GM18951 (cell line): ENCODE results near the gene PPP1R12B.

Experiments used
- POLR2A ChIP-seq: IDR thresholded peaks from 4 replicates; pipeline ENCODE4 v1.6.1; 2011; ENCODE audit warnings: mild to moderate bottlenecking; ENCODE audit not compliant: insufficient read length, insufficient read depth; ENCODE audit errors: extremely low read depth
- in situ Hi-C: fragments of 300-500 bp; cut with MboI; formaldehyde crosslinking; loops from one replicate; pipeline ENCODE4 v1.12.0; 2022; ENCODE audit warnings: low sequenced_read_pairs, mixed read lengths, inconsistent platforms; ENCODE audit not compliant: unreplicated experiment

Gene PPP1R12B, protein sequence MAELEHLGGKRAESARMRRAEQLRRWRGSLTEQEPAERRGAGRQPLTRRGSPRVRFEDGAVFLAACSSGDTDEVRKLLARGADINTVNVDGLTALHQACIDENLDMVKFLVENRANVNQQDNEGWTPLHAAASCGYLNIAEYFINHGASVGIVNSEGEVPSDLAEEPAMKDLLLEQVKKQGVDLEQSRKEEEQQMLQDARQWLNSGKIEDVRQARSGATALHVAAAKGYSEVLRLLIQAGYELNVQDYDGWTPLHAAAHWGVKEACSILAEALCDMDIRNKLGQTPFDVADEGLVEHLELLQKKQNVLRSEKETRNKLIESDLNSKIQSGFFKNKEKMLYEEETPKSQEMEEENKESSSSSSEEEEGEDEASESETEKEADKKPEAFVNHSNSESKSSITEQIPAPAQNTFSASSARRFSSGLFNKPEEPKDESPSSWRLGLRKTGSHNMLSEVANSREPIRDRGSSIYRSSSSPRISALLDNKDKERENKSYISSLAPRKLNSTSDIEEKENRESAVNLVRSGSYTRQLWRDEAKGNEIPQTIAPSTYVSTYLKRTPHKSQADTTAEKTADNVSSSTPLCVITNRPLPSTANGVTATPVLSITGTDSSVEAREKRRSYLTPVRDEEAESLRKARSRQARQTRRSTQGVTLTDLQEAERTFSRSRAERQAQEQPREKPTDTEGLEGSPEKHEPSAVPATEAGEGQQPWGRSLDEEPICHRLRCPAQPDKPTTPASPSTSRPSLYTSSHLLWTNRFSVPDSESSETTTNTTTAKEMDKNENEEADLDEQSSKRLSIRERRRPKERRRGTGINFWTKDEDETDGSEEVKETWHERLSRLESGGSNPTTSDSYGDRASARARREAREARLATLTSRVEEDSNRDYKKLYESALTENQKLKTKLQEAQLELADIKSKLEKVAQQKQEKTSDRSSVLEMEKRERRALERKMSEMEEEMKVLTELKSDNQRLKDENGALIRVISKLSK

DNA sequence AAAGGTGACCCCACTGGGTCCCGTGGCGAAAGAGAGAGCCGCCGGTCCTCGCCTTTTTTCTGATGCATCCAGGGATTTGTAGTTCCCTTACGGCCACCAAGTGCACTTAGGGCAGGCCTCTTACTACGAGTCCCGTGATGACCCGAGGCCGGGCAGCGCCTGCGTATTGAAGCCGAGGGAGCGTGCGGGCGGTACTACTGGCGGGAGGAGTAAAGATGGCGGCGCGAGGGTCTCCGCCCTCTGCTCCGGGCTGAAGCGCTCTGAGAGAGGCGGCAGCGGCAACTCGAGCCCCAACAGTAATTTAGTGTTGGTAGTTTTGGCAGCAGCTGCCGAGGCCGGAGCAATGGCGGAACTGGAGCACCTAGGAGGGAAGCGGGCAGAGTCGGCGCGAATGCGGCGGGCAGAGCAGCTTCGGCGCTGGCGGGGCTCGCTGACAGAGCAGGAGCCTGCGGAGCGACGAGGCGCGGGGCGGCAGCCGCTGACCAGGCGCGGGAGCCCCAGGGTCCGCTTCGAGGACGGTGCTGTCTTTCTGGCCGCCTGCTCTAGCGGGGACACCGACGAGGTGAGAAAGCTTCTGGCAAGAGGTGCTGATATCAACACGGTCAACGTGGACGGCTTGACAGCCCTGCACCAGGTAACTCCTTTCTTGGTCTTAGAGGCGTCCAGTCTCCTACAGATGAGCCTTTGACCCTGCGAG, at the start of gene PPP1R12B:
TSS of gene PPP1R12B (plus strand) at position 191 of the 697 bp plus-strand sequence. CDS start at position 344, 153 bp downstream.
- peak; percentile 73 for TF ChIP-seq POLR2A
- in situ Hi-C loops = no loop called here

- TF ChIP-seq POLR2A = no peak
Measured at GRCh38 chr1:202302166-202302565, 46.3 kb upstream of the PPP1R12B start.

DNA sequence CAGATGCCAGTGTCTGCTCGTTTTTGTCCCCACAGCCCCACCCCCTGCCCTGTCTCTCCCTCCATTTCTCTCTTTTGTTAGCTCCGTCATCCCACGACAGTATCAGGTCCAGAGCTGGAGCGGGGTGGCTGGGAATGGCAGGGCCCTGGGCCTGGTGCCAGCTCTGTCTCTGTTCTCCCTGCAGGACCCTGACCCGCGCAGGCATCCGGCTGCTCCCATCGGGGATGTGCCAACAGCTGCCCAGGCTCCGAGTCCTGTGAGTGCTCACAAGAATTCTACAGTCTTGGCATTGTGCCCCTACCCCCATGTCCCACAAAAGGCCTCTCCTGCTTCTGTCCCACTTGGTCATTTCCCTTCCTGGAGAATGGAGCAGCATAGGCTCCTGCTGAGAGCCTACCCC, 44.1 kb upstream of the PPP1R12B start:
- TF ChIP-seq POLR2A = no peak
- in situ Hi-C loops = no loop called here

More at GRCh38 chr1:202302166-202302565, 46.3 kb upstream of the PPP1R12B start:
- in situ Hi-C loops = no loop called here

GRCh38 chr1:202305168-202305567, 43.3 kb upstream of the PPP1R12B start:
- TF ChIP-seq POLR2A = no peak
- in situ Hi-C loops = no loop called here

DNA sequence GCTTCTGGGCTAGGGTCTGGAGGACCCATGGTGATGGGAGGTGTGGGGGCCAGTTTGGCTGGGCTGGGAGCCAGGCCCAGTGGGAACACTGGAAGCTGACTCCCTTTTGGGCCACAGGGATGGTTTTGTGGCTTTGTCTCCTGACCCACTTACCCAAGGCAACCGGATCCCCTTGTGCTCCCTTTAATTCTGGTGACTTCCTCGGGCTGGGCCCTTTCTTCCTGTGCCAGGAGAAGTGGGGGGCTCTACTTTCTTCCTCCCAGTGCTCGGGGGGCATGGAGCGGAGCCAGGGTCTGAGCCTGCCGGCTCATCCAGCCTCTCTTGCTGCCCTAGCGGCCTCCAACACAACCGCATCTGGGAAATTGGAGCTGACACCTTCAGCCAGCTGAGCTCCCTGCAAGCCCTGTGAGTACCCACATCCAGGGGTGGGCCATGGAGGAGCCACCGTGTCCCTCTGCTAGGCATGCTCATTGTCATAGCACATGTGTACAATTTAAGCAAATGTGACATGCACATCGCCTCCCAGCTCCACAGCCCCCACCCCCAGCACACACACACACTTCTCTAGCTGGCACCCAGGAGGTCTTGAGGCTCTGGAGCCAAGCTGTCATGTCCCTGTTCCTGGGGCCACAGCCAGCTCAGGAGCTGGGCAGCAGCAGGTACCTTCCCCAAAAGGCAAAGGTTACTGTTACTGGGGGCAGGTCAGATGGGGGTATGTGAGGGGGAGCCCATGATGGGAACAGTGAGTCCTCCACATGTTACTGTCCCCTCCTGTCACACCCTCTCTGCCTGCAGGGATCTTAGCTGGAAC, 41.8 kb upstream of the PPP1R12B start:
- in situ Hi-C loops = no loop called here
- TF ChIP-seq POLR2A = no peak

DNA sequence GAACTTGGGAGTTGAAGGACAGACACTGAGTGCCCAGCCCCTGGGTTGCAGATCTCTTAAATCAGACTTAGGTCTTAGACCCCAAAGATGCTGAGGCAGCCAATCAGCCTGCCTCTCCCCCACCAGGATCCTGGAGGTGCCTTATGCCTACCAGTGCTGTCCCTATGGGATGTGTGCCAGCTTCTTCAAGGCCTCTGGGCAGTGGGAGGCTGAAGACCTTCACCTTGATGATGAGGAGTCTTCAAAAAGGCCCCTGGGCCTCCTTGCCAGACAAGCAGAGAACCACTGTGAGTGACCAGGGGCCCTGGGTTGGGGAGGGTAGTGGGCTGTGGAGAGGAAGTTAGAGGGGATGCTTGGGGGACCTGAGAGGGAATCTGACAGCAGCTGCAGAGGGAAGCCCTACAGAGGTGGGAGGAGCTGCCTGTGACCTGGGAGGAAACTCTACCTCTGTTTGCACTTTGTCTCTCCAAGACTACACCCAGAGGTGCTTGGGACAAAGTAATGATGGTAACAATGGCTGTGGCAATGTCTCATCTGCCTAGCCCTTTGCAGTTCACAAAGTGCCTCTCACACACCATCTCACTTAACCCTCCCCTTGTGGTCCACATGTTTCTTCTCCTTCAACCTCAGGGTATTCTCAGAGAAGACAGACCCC, 38.3 kb upstream of the PPP1R12B start:
- in situ Hi-C loops = no loop called here
- TF ChIP-seq POLR2A = no peak

- TF ChIP-seq POLR2A = no peak
- in situ Hi-C loops = no loop called here
Measured at GRCh38 chr1:202310746-202311145, 37.8 kb upstream of the PPP1R12B start.

DNA sequence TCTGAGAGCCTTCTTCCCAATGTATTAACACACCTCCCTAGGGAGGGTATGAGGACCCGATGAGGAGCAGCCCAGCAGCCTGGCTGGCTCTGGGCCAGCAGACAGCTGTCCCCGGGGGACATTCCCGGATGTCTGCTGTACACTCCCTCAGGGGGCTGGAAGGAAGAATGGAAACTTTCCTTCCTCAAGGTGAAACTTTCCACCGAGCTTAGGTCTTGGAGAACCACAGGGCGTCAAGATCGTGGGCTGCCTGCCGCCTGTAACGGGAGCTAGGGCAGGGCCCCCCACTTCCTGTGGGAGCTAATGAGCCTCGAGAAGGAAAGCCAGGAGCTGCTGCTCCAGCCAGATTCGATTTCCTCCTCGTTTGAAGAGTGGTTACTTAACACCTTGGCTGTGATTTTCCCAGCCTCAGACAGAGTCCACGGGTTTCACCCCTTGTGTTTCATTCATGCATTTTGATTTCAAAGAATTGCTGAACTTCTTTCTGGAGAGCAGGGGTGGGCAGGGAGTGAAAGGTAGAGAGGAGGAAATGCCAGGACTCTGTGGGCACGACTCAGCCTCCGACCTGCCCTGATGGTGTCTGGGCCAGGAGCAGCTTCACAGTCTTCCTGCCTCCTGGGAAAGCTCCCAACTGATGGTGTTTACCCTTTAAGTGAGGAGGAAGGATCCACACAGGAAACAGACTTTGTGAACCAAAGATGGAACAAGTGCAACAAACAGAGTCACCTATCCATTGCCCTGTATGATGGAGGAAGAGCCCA, 36.4 kb upstream of the PPP1R12B start:
- no peak for TF ChIP-seq POLR2A
- in situ Hi-C loops = no loop called here

DNA sequence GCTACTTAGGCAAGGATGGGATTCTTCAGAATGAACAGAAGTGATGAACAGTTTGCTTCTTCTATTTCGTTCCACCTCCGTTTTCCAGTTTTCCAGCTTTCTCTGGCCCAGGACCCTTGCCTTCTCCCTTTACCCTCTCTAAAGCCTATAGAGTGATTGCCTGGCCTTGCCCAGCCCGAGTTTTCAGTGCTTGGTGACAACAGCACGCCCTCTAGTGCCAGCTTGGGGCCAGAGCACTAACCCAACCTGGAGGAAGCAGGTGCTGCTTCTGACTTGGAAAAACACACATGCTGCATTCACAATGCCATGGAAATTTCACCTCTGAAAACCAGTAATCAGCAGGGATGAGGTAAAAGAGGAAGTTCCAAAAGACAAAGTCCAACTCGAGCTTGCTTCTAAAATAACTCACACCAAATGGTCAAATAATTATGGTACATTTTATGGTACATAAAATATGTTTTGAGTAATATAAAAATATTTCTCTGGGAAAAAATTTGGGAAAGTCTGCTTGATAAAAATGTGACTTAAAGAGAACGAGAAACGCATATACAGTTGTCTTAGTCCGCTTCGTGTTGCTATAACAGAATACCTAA, 32.8 kb upstream of the PPP1R12B start:
- TF ChIP-seq POLR2A = no peak
- in situ Hi-C loops = no loop called here

GRCh38 chr1:202316186-202316585, 32.3 kb upstream of the PPP1R12B start:
- in situ Hi-C loops = no loop called here
- no peak for TF ChIP-seq POLR2A
